ENCODE data around the gene LYPD4. TPM values are rescaled to one million over a fixed set of nuclear protein-coding genes. Genes with fewer than 3 reads are reported as not detected.
"Not testable (repeated sequence)": the region's sequence is repeated elsewhere in the genome, so short reads cannot be mapped to it uniquely, and the experiment has no call there.

The LYPD4 gene
- total RNA-seq, 1 donor from 2014 or later, result not detected

GRCh38 chr19:41875973-41876372, 31.5 kb upstream of the LYPD4 start:
- not testable (repeated sequence) for DNase-seq (ENCODE audit: low spot score)

- DNase-seq (ENCODE audit: low spot score), result peak; percentile 52
These were observed 28.5 kb upstream of the LYPD4 start for GRCh38 chr19:41872775-41873647.

GRCh38 chr19:41872384-41872774, 27.9 kb upstream of the LYPD4 start:
- DNase-seq (ENCODE audit: low spot score), result no peak

GRCh38 chr19:41871573-41872383, 27.3 kb upstream of the LYPD4 start:
- no peak for DNase-seq (ENCODE audit: low spot score)

- DNase-seq (ENCODE audit: low spot score), result no peak
These were observed 26.0 kb upstream of the LYPD4 start for GRCh38 chr19:41870401-41870873.

- DNase-seq (ENCODE audit: low spot score), result no peak
These were observed 25.0 kb upstream of the LYPD4 start for GRCh38 chr19:41869374-41869955.

GRCh38 chr19:41868989-41869300, 24.5 kb upstream of the LYPD4 start:
- no peak for DNase-seq (ENCODE audit: low spot score)

- DNase-seq (ENCODE audit: low spot score), result no peak
These were observed 23.9 kb upstream of the LYPD4 start for GRCh38 chr19:41868120-41868988.

- no peak for DNase-seq (ENCODE audit: low spot score)
These were observed 21.8 kb upstream of the LYPD4 start for GRCh38 chr19:41866284-41866683.

GRCh38 chr19:41864374-41864773, 19.9 kb upstream of the LYPD4 start:
- DNase-seq (ENCODE audit: low spot score), result no peak

GRCh38 chr19:41863209-41863931, 18.9 kb upstream of the LYPD4 start:
- no peak for DNase-seq (ENCODE audit: low spot score)

- no peak for DNase-seq (ENCODE audit: low spot score)
These were observed 18.0 kb upstream of the LYPD4 start for GRCh38 chr19:41862445-41862986.

- DNase-seq (ENCODE audit: low spot score), result no peak
These were observed 17.4 kb upstream of the LYPD4 start for GRCh38 chr19:41861846-41862245.

- no peak for DNase-seq (ENCODE audit: low spot score)
These were observed 16.8 kb upstream of the LYPD4 start for GRCh38 chr19:41861116-41861768.

- DNase-seq (ENCODE audit: low spot score), result peak; percentile 20
These were observed 16.1 kb upstream of the LYPD4 start for GRCh38 chr19:41860419-41861115.

- DNase-seq (ENCODE audit: low spot score), result peak; percentile 100
These were observed 15.3 kb upstream of the LYPD4 start, which contains the start of gene RPS19 for GRCh38 chr19:41859618-41860418. RPS19 (plus strand) TSS chr19:41860255; CDS start chr19:41860775, 520 bp downstream.

- DNase-seq (ENCODE audit: low spot score), result no peak
These were observed 14.7 kb upstream of the LYPD4 start for GRCh38 chr19:41859213-41859617.

- DNase-seq (ENCODE audit: low spot score), result no peak
These were observed 9.3 kb upstream of the LYPD4 start for GRCh38 chr19:41853768-41854167.
